Stomach (tissue), 4 donors: ENCODE measurements around the gene PCNX3.
A peak's percentile ranks its signal among the peaks of the same experiment; 100 is the strongest.

ENCODE experiments used
- CTCF ChIP-seq, 7 experiments: fragments of 450-650 bp in 4 of 7; fragments of 200-600 bp in 3 of 7; sonication (generic) in 3 of 7; IDR thresholded peaks; one replicate each; pipeline ENCODE4 v1.5.1; 2016 to 2019; ENCODE audit warnings: antibody characterized with exemption in 7 of 7, control low read depth in 2 of 7, mild to moderate bottlenecking in 1 of 7
- EP300 ChIP-seq: sonication (generic); formaldehyde crosslinking; IDR thresholded peaks from one replicate; pipeline ENCODE4 v1.6.1; 2017; ENCODE audit warnings: antibody characterized with exemption
- POLR2A ChIP-seq, 4 donors: fragments of 450-650 bp; IDR thresholded peaks; one replicate each; pipeline ENCODE4 v1.6.1; 2016; ENCODE audit warnings: antibody characterized with exemption in 4 of 4, control low read depth in 2 of 4, mild to moderate bottlenecking in 1 of 4, moderate library complexity in 1 of 4
- POLR2AphosphoS5 ChIP-seq, 3 donors: sonication (generic); formaldehyde crosslinking; IDR thresholded peaks; one replicate each; pipeline ENCODE4 v1.6.1; 2016; ENCODE audit warnings: antibody characterized with exemption in 3 of 3

GRCh38 chr11:65615229-65615949 lies at the start of gene PCNX3:
- TF ChIP-seq CTCF (IDR thresholded peaks at IDR 0.05) (no peak), POLR2A (IDR thresholded peaks at IDR 0.05) (peak in 1 of 4 donors; percentile 20), EP300 (no peak), POLR2AphosphoS5 (IDR thresholded peaks at IDR 0.05) (peak; percentile 72 to 90 (median 89))
